NB4 (cell line): Measurements from ENCODE around the gene ITPR2.

Source experiments
- MYC ChIP-seq: IDR thresholded peaks from 2 replicates; pipeline ENCODE4 v1.6.1; 2011; ENCODE audit warnings: low read depth, low read length
- POLR2A ChIP-seq: IDR thresholded peaks from 2 replicates; pipeline ENCODE4 v1.6.1; 2011; ENCODE audit warnings: mild to moderate bottlenecking; ENCODE audit not compliant: insufficient read length; ENCODE audit errors: extremely low read depth
- TF ChIP-seq, protein P1 (sequence below): IDR thresholded peaks from one replicate; pipeline ENCODE4 v1.5.1; 2012; ENCODE audit warnings: low read depth, low read length

DNA sequence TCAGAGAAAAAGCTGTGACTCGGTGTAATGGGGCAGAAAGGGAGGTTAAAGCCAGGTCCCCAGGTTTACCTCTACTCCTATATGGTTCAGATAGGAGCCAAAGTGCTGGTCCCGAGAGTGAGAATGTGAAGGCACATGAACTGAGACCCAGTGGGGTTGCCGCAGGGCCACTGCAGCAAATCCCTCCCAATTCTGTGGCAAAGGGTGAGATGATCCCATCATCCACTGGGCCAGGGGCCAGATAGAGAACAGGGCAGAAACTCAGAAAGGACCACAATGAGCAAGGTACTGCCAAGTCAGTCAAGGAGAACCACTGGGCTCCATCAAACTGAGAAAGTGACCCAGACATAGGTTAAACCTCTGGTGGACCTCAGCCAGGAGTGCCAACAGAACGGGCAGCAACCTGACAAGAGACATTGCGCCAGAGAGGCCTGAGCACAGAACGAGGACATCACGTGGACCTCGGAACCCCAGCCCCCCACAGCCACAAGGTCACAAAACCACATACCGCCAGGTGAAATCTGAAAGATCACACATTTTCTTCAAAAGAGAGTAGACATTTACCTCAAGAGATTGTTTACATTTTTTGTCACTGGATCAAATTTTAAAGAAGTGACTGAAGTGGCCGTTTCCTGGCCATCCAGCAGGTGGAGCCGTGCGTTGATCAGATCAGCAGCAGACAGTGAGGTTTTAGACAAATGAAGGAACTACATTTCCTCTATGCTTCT is 20.5 kb upstream of the ITPR2 start:
- no peak for TF ChIP-seq POLR2A
- TF ChIP-seq, protein P1, sequence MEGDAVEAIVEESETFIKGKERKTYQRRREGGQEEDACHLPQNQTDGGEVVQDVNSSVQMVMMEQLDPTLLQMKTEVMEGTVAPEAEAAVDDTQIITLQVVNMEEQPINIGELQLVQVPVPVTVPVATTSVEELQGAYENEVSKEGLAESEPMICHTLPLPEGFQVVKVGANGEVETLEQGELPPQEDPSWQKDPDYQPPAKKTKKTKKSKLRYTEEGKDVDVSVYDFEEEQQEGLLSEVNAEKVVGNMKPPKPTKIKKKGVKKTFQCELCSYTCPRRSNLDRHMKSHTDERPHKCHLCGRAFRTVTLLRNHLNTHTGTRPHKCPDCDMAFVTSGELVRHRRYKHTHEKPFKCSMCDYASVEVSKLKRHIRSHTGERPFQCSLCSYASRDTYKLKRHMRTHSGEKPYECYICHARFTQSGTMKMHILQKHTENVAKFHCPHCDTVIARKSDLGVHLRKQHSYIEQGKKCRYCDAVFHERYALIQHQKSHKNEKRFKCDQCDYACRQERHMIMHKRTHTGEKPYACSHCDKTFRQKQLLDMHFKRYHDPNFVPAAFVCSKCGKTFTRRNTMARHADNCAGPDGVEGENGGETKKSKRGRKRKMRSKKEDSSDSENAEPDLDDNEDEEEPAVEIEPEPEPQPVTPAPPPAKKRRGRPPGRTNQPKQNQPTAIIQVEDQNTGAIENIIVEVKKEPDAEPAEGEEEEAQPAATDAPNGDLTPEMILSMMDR, result peak; percentile 100
- TF ChIP-seq MYC, result peak; percentile 69; the same call in 1 of the 2 replicates
